Natural killer cell (primary cell): ENCODE measurements around the gene PRRX1. TPM values are rescaled to one million over a fixed set of nuclear protein-coding genes. Genes with fewer than 3 reads are reported as not detected.

Experiments
- ATAC-seq, 3 donors: fragments of 150-1000 bp in 2 of 3; fragments of 200-7000 bp in 1 of 3; cut with Tn5 transposase; 1 replicate in 1 of 3; 2 replicates in 2 of 3; pipeline ENCODE4 v1.10.0; 2021; ENCODE audit warnings: mild to moderate bottlenecking in 2 of 3, moderate library complexity in 2 of 3
- DNase-seq, 2 donors: peaks; one replicate each; pipeline versions ENCODE4 v3.0.0 to v3.0.0-alpha.2; 2013 to 2021; ENCODE audit warnings: mixed read lengths in 1 of 2
- H3K27ac ChIP-seq: one replicate; pipeline ENCODE4 v1.5.1; 2013; ENCODE audit warnings: mild to moderate bottlenecking, low read length
- H3K27me3 ChIP-seq: one replicate; pipeline ENCODE4 v1.6.1; 2013; ENCODE audit warnings: low read length; ENCODE audit not compliant: control insufficient read depth, insufficient read depth
- H3K36me3 ChIP-seq: one replicate; pipeline ENCODE4 v1.6.1; 2013; ENCODE audit warnings: low read length; ENCODE audit not compliant: control insufficient read depth, insufficient read depth
- H3K4me1 ChIP-seq: one replicate; pipeline ENCODE4 v1.6.1; 2013; ENCODE audit warnings: low read length; ENCODE audit not compliant: control insufficient read depth, insufficient read depth
- H3K4me3 ChIP-seq: one replicate; pipeline ENCODE4 v1.5.1; 2013; ENCODE audit warnings: low read length
- H3K9me3 ChIP-seq: one replicate; pipeline ENCODE4 v1.6.1; 2013; ENCODE audit warnings: low read length; ENCODE audit not compliant: control insufficient read depth, insufficient read depth
- H3K27ac Mint-ChIP-seq, 2 donors: one replicate each; pipeline ENCODE4 v1.8.0; 2022; ENCODE audit warnings: mild to moderate bottlenecking in 2 of 2, mixed read lengths in 2 of 2, moderate library complexity in 1 of 2
- H3K27me3 Mint-ChIP-seq, 2 donors: one replicate each; pipeline ENCODE4 v1.8.0; 2022; ENCODE audit warnings: low read depth in 2 of 2, mixed read lengths in 2 of 2
- H3K36me3 Mint-ChIP-seq: one replicate; pipeline ENCODE4 v1.8.0; 2022; ENCODE audit warnings: mixed read lengths
- H3K4me1 Mint-ChIP-seq, 2 donors: one replicate each; pipeline ENCODE4 v1.8.0; 2022; ENCODE audit warnings: mixed read lengths in 2 of 2
- H3K4me3 Mint-ChIP-seq: one replicate; pipeline ENCODE4 v1.8.0; 2022; ENCODE audit warnings: mild to moderate bottlenecking, moderate library complexity, mixed read lengths
- H3K9me3 Mint-ChIP-seq, 2 donors: one replicate each; pipeline ENCODE4 v1.8.0; 2022; ENCODE audit warnings: mixed read lengths in 2 of 2
- WGBS: methylation state at CpG from one replicate; pipeline ENCODE4 v1.1.7; 2013; ENCODE audit warnings: missing lambda C conversion rate; ENCODE audit not compliant: insufficient coverage; 5-methylcytosine and 5-hydroxymethylcytosine counted together
- intact Hi-C: fragments of 100-400 bp; cut with micrococcal nuclease; formaldehyde crosslinking; loops from one replicate; pipeline ENCODE4 v1.14.2; 2022
- total RNA-seq, 4 donors: library from RNA; stranded (reverse); fragments of 120-200 nt in 1 of 4; gene quantifications; one replicate each; pipeline versions ENCODE4 v1.2.3 to v1.2.4, GENCODE V29; 2013 to 2022
- TF ChIP-seq, protein P1 (sequence below): fragments of 200-600 bp; IDR thresholded peaks from one replicate; pipeline ENCODE4 v1.8.0; 2022; ENCODE audit warnings: antibody characterized with exemption

PRRX1 gene
- total RNA-seq, 3 donors from 2014 or later (not counting 1 experiment from before 2014, with no cell fraction given), result not detected

GRCh38 chr1:170729225-170730002 lies 65.5 kb downstream of the PRRX1 start:
- Mint-ChIP-seq H3K27ac (no peak overlapping the region), H3K4me1 (no peaks in the 10 kb centered on the region), H3K9me3 (peaks cover 0 to 2% of the 10 kb centered on the region in 2 donors), H3K36me3 (no peaks in the 10 kb centered on the region), H3K27me3 (peaks cover 8 to 9% of the 10 kb centered on the region in 2 donors), H3K4me3 (no peak overlapping the region)
- TF ChIP-seq, protein P1, sequence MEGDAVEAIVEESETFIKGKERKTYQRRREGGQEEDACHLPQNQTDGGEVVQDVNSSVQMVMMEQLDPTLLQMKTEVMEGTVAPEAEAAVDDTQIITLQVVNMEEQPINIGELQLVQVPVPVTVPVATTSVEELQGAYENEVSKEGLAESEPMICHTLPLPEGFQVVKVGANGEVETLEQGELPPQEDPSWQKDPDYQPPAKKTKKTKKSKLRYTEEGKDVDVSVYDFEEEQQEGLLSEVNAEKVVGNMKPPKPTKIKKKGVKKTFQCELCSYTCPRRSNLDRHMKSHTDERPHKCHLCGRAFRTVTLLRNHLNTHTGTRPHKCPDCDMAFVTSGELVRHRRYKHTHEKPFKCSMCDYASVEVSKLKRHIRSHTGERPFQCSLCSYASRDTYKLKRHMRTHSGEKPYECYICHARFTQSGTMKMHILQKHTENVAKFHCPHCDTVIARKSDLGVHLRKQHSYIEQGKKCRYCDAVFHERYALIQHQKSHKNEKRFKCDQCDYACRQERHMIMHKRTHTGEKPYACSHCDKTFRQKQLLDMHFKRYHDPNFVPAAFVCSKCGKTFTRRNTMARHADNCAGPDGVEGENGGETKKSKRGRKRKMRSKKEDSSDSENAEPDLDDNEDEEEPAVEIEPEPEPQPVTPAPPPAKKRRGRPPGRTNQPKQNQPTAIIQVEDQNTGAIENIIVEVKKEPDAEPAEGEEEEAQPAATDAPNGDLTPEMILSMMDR, result no peak
- H3K4me1 ChIP-seq, result no peaks in the 10 kb centered on the region
- no peak for DNase-seq
- H3K9me3 ChIP-seq, result no peaks in the 10 kb centered on the region
- no peak overlapping the region for H3K4me3 ChIP-seq
- 85% methylated on average over 6 of the region's 6 CpGs for WGBS
- no peaks in the 10 kb centered on the region for H3K36me3 ChIP-seq
- H3K27me3 ChIP-seq, result no peaks in the 10 kb centered on the region
- intact Hi-C loops, result no loop called here
- no peak overlapping the region for H3K27ac ChIP-seq
- ATAC-seq, result no peak

- H3K4me1 ChIP-seq, result no peaks in the 10 kb centered on the region
- ATAC-seq (no peak), DNase-seq (no peak)
- H3K36me3 ChIP-seq, result no peaks in the 10 kb centered on the region
- no peaks in the 10 kb centered on the region for H3K9me3 ChIP-seq
- Mint-ChIP-seq H3K4me1 (no peaks in the 10 kb centered on the region), H3K27me3 (peaks cover 8 to 9% of the 10 kb centered on the region in 2 donors), H3K9me3 (peaks cover 0 to 2% of the 10 kb centered on the region in 2 donors), H3K27ac (no peak overlapping the region), H3K36me3 (no peaks in the 10 kb centered on the region), H3K4me3 (no peak overlapping the region)
- no peaks in the 10 kb centered on the region for H3K27me3 ChIP-seq
- TF ChIP-seq, protein P1, result no peak
- intact Hi-C loops, result no loop called here
- no peak overlapping the region for H3K27ac ChIP-seq
- WGBS, result 80% methylated on average over 6 of the region's 6 CpGs
- no peak overlapping the region for H3K4me3 ChIP-seq
Measured at GRCh38 chr1:170730014-170730413, 66.1 kb downstream of the PRRX1 start.

DNA sequence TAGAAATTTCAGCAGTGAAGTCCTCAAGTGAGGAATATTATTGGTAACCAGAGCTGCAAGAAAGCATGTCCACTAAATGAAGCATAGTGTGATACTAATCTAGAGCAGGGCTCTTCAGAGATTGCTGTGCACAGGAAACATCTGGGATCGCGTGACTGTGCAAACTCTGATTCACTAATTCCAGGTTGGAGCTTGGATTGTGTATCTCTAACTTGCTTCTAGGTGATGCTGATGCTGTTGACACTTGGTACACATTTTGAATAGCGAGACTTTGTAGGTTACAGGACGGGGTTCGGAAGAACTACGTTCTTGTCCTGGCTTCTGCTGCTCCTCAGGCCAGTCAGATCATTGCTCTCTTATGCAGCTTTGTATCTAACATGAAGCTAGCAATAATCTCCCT lies 66.5 kb downstream of the PRRX1 start:
- Mint-ChIP-seq H3K4me1 (no peaks in the 10 kb centered on the region), H3K9me3 (peaks cover 0 to 2% of the 10 kb centered on the region in 2 donors), H3K36me3 (no peaks in the 10 kb centered on the region), H3K4me3 (no peak overlapping the region), H3K27me3 (peaks cover 8 to 9% of the 10 kb centered on the region in 2 donors), H3K27ac (no peak overlapping the region)
- DNase-seq (no peak), ATAC-seq (no peak)
- no peak overlapping the region for H3K27ac ChIP-seq
- TF ChIP-seq, protein P1, result no peak
- no peaks in the 10 kb centered on the region for H3K27me3 ChIP-seq
- 80% methylated on average over 6 of the region's 6 CpGs for WGBS
- no peaks in the 10 kb centered on the region for H3K36me3 ChIP-seq
- H3K9me3 ChIP-seq, result no peaks in the 10 kb centered on the region
- no peak overlapping the region for H3K4me3 ChIP-seq
- intact Hi-C loops, result no loop called here
- no peaks in the 10 kb centered on the region for H3K4me1 ChIP-seq
